NT2/D1 (cell line): ENCODE measurements around the gene SLX4.

Experiments
- SUZ12 ChIP-seq: IDR thresholded peaks from 2 replicates; pipeline ENCODE4 v1.6.1; 2011; ENCODE audit not compliant: insufficient read length, insufficient read depth; ENCODE audit errors: extremely low read depth
- YY1 ChIP-seq: IDR thresholded peaks from 2 replicates; pipeline ENCODE4 v1.6.1; 2011; ENCODE audit not compliant: insufficient read length, insufficient read depth
- ZNF274 ChIP-seq: IDR thresholded peaks from 2 replicates; pipeline ENCODE4 v1.6.1; 2011; ENCODE audit warnings: mild to moderate bottlenecking, low read depth, low read length

DNA sequence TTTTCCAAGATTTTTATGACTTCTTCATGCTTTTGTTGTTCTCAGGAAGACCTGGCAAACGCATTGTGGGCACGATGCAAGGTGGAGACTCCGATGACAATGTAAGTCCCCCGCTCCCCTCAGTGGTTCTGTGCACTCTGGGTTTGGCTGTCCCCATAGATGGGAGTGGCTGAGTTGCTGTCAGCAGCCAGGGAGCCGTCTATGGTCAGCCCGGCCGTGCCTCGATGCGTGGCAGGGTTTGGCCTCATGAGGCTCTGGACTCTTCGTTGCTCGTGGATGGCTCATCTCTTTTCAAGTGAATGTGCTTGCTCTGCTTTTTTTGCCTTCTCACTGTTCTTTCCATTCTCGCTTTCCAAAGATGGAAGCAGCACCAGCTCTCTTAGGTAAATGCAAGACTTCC is 78.7 kb downstream of the SLX4 start:
- TF ChIP-seq SUZ12: no peak
- no peak for TF ChIP-seq ZNF274
- no peak for TF ChIP-seq YY1
